GM19328 (cell line): ENCODE data around the gene CRLF3.
"Not testable (repeated sequence)": the region's sequence is repeated elsewhere in the genome, so short reads cannot be mapped to it uniquely, and the experiment has no call there.

Experiments used
- ATAC-seq: cut with Tn5 transposase; IDR thresholded peaks from one replicate; pipeline ENCODE4 v1.9.1; 2021; ENCODE audit warnings: mild to moderate bottlenecking, moderate library complexity; ENCODE audit not compliant: unreplicated experiment

Gene CRLF3

GRCh38 chr17:30816165-30816564 is 8.3 kb downstream of the CRLF3 start:
- no peak for ATAC-seq

GRCh38 chr17:30814860-30815259 is 9.6 kb downstream of the CRLF3 start:
- not testable (repeated sequence) for ATAC-seq

- not testable (repeated sequence) for ATAC-seq
These were observed 10.3 kb downstream of the CRLF3 start for GRCh38 chr17:30814236-30814635.

- ATAC-seq = no peak
These were observed 12.0 kb downstream of the CRLF3 start for GRCh38 chr17:30812218-30813177.

- ATAC-seq = no peak
These were observed 14.6 kb downstream of the CRLF3 start for GRCh38 chr17:30809867-30810266.

- peak; percentile 73 for ATAC-seq
These were observed 15.7 kb downstream of the CRLF3 start for GRCh38 chr17:30808785-30809286.

- no peak for ATAC-seq
These were observed 16.6 kb downstream of the CRLF3 start for GRCh38 chr17:30807896-30808295.

- no peak for ATAC-seq
These were observed 18.5 kb downstream of the CRLF3 start for GRCh38 chr17:30805944-30806456.

GRCh38 chr17:30801671-30802070 is 22.8 kb downstream of the CRLF3 start:
- no peak for ATAC-seq

- ATAC-seq = no peak
These were observed 28.5 kb downstream of the CRLF3 start for GRCh38 chr17:30796016-30796415.

- no peak for ATAC-seq
These were observed 30.1 kb downstream of the CRLF3 start for GRCh38 chr17:30794372-30794771.

GRCh38 chr17:30793282-30793977 is 31.1 kb downstream of the CRLF3 start:
- ATAC-seq = no peak

- ATAC-seq = no peak
These were observed 34.2 kb downstream of the CRLF3 start for GRCh38 chr17:30790279-30790678.

GRCh38 chr17:30788918-30789317 is 35.6 kb downstream of the CRLF3 start:
- no peak for ATAC-seq

GRCh38 chr17:30782206-30782605 is 42.3 kb downstream of the CRLF3 start:
- no peak for ATAC-seq

- ATAC-seq = no peak
These were observed 44.1 kb downstream of the CRLF3 start for GRCh38 chr17:30780343-30780742.

GRCh38 chr17:30768771-30769170 is 55.7 kb downstream of the CRLF3 start:
- not testable (repeated sequence) for ATAC-seq

GRCh38 chr17:30767641-30768404 is 56.7 kb downstream of the CRLF3 start:
- not testable (repeated sequence) for ATAC-seq

- no peak for ATAC-seq
These were observed 63.4 kb downstream of the CRLF3 start for GRCh38 chr17:30761060-30761459.

GRCh38 chr17:30753291-30753690 is 71.2 kb downstream of the CRLF3 start:
- not testable (repeated sequence) for ATAC-seq

GRCh38 chr17:30750982-30751381 is 73.5 kb downstream of the CRLF3 start:
- not testable (repeated sequence) for ATAC-seq
